A549 treated with DMSO at 1 μM for 4 hours (cell line): Measurements from ENCODE around the gene MAP7. TPM values are rescaled to one million over a fixed set of nuclear protein-coding genes. Genes with fewer than 3 reads are reported as not detected.

Experiments
- total RNA-seq: library from RNA; stranded (reverse); fragments of 200-300 nt; extraction: Qiagen RNA extraction; gene quantifications from 5 replicates; pipeline ENCODE4 v1.2.3, GENCODE V29; 2022; ENCODE audit warnings: low read depth

Gene MAP7
- total RNA-seq, result 29.3 to 44.5 TPM (median 38.0 TPM) in 5 replicates

DNA sequence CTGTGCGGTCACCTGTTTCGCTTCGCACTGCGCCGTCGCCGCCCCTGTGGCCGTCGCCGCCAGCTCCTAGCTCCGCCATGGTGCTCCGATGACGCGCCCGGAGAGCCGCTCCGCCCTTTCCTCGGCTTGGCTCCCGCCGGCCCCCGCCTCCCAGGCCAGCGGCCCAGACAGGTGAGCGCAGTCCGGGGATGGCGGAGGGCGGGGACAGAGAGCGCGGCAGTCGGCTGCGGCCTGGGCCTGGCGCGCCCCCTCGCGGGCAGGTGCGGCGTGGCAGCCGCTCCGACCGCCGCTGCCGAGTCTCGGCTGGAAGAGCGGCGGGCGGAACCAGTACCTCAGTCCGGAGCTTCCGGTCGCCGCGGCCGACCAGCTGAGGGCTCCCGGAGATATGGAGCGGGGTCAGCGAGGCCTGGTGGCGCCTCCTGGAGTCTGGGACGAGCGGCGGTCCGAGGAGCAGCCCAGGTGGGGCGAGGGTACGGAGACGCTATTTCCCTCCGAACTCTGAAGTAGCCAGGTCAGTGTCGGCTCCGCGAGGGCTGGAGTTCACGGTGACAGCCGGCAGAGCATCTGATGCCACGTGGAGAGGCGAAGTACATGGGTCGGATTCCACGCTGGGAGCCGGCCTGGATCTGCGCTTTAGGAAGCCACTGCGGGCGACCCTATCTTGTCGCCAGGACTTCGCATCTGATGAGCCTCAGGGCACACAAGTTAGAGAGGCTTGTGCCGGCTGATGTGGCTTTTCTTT lies at the start of gene MAP7:
Gene MAP7, minus strand, starts transcription at position 93 of the 742 bp plus-strand sequence. Its CDS starts 14 bp downstream, at position 79.

Other genes starting within 250 kb of the MAP7 start
- 2.3 to 3.9 TPM (median 3.5 TPM) in 5 replicates for gene MAP3K5, start 242.1 kb upstream of the MAP7 start, total RNA-seq